Type B pancreatic cell (in vitro differentiated cells): ENCODE data around the gene CNNM2. TPM values are rescaled to one million over a fixed set of nuclear protein-coding genes. Genes with fewer than 3 reads are reported as not detected.

Experiments
- DNase-seq: peaks from one replicate; pipeline ENCODE4 v3.0.0; 2021; ENCODE audit warnings: mixed read lengths; ENCODE audit not compliant: unreplicated experiment; ENCODE audit errors: extremely low spot score
- H3K27ac Mint-ChIP-seq: 2 replicates; pipeline ENCODE4 v1.8.0; 2021; ENCODE audit warnings: mild to moderate bottlenecking, mixed read lengths
- H3K27me3 Mint-ChIP-seq: 2 replicates; pipeline ENCODE4 v1.8.0; 2021; ENCODE audit warnings: mixed read lengths
- H3K36me3 Mint-ChIP-seq: 2 replicates; pipeline ENCODE4 v1.8.0; 2021; ENCODE audit warnings: mixed read lengths
- H3K4me1 Mint-ChIP-seq: one replicate; pipeline ENCODE4 v1.8.0; 2021; ENCODE audit warnings: mixed read lengths; ENCODE audit not compliant: unreplicated experiment
- H3K4me3 Mint-ChIP-seq: 2 replicates; pipeline ENCODE4 v1.8.0; 2021; ENCODE audit warnings: mild to moderate bottlenecking, mixed read lengths
- H3K9me3 Mint-ChIP-seq: 2 replicates; pipeline ENCODE4 v1.8.0; 2021; ENCODE audit warnings: mixed read lengths
- CTCF ChIP-seq: fragments of 200-600 bp; sonication (generic); conservative IDR thresholded peaks from 2 replicates; pipeline ENCODE4 v1.5.0; 2021; ENCODE audit warnings: antibody characterized with exemption, mild to moderate bottlenecking
- total RNA-seq: library from RNA; stranded (reverse); gene quantifications from 2 replicates; pipeline ENCODE4 v1.2.1, GENCODE V29; 2021; ENCODE audit warnings: low replicate concordance

The CNNM2 gene
- total RNA-seq, 1 donor from 2014 or later, result 9.8 TPM

- Mint-ChIP-seq H3K36me3 (no peaks in the 10 kb centered on the region), H3K4me3 (no peak overlapping the region), H3K4me1 (no peaks in the 10 kb centered on the region), H3K9me3 (no peaks in the 10 kb centered on the region), H3K27me3 (no peaks in the 10 kb centered on the region), H3K27ac (no peak overlapping the region)
- DNase-seq, result no peak
- no peak for TF ChIP-seq CTCF
Measured at GRCh38 chr10:102904346-102904745, 13.7 kb upstream of the CNNM2 start.

- no peaks in the 10 kb centered on the region for H3K36me3 Mint-ChIP-seq
- no peaks in the 10 kb centered on the region for H3K9me3 Mint-ChIP-seq
- H3K4me1 Mint-ChIP-seq, result no peaks in the 10 kb centered on the region
- H3K27ac Mint-ChIP-seq, result no peak overlapping the region
- no peaks in the 10 kb centered on the region for H3K27me3 Mint-ChIP-seq
- no peak for TF ChIP-seq CTCF
- no peak overlapping the region for H3K4me3 Mint-ChIP-seq
- DNase-seq, result no peak
Measured at GRCh38 chr10:102906507-102906906, 11.6 kb upstream of the CNNM2 start.

GRCh38 chr10:102914781-102915180 is 3.3 kb upstream of the CNNM2 start:
- Mint-ChIP-seq H3K9me3 (no peaks in the 10 kb centered on the region), H3K4me1 (peaks cover 11% of the 10 kb centered on the region), H3K27me3 (peaks cover 7% of the 10 kb centered on the region), H3K4me3 (no peak overlapping the region), H3K27ac (no peak overlapping the region), H3K36me3 (no peaks in the 10 kb centered on the region)
- no peak for DNase-seq
- no peak for TF ChIP-seq CTCF

- Mint-ChIP-seq H3K9me3 (no peaks in the 10 kb centered on the region), H3K27me3 (peaks cover 19% of the 10 kb centered on the region), H3K36me3 (no peaks in the 10 kb centered on the region), H3K4me3 (peak overlapping the region; percentile 84), H3K4me1 (peaks cover 24% of the 10 kb centered on the region), H3K27ac (peak overlapping the region; percentile 15)
- TF ChIP-seq CTCF, result no peak
- DNase-seq, result no peak
Measured at GRCh38 chr10:102916173-102916572, 1.9 kb upstream of the CNNM2 start.

- H3K27me3 Mint-ChIP-seq, result peaks cover 20% of the 10 kb centered on the region
- H3K36me3 Mint-ChIP-seq, result peaks cover 3% of the 10 kb centered on the region
- no peaks in the 10 kb centered on the region for H3K9me3 Mint-ChIP-seq
- DNase-seq, result peak; percentile 88
- H3K4me3 Mint-ChIP-seq, result peak overlapping the region; percentile 95
- peak; percentile 99 for TF ChIP-seq CTCF
- H3K27ac Mint-ChIP-seq, result peak overlapping the region; percentile 93
- peaks cover 33% of the 10 kb centered on the region for H3K4me1 Mint-ChIP-seq
Measured at GRCh38 chr10:102917314-102917961, 656 bp upstream of the CNNM2 start.
